HEK293T (cell line): ENCODE measurements around the gene NFE2L3.

Experiments
- CTCF ChIA-PET: fragments of 350-600 bp; formaldehyde crosslinking; extraction: SDS; loops from one replicate; lab custom pipeline; 2021; ENCODE audit warnings: antibody characterized with exemption, inconsistent platforms; lab: Yijun Ruan, JAX
- POLR2A ChIA-PET: fragments of 350-600 bp; formaldehyde crosslinking; extraction: SDS; loops from one replicate; lab custom pipeline; 2020; ENCODE audit warnings: antibody characterized with exemption, inconsistent platforms; lab: Yijun Ruan, JAX
- DNase-seq: peaks from one replicate; pipeline ENCODE4 v3.0.0; 2012; ENCODE audit warnings: mixed read lengths; ENCODE audit errors: extremely low spot score
- ARNT ChIP-seq: fragments of 450-650 bp; IDR thresholded peaks from 2 replicates; pipeline ENCODE4 v1.6.1; 2017; ENCODE audit warnings: mild to moderate bottlenecking
- BHLHE40 ChIP-seq: fragments of 450-650 bp; IDR thresholded peaks from 2 replicates; pipeline ENCODE4 v1.6.1; 2016; ENCODE audit warnings: mild to moderate bottlenecking, moderate library complexity, borderline replicate concordance
- CTBP1 ChIP-seq: fragments of 450-650 bp; IDR thresholded peaks from 2 replicates; pipeline ENCODE4 v1.6.1; 2016; ENCODE audit warnings: borderline replicate concordance
- ELF4 ChIP-seq: fragments of 450-650 bp; IDR thresholded peaks from 2 replicates; pipeline ENCODE4 v1.6.1; 2017; ENCODE audit warnings: antibody characterized with exemption
- FOXA1 ChIP-seq: fragments of 450-650 bp; IDR thresholded peaks from 2 replicates; pipeline ENCODE4 v1.6.1; 2016; ENCODE audit warnings: mild to moderate bottlenecking
- FOXK2 ChIP-seq: fragments of 450-650 bp; IDR thresholded peaks from 2 replicates; pipeline ENCODE4 v1.6.1; 2016; ENCODE audit warnings: mild to moderate bottlenecking
- FOXM1 ChIP-seq: fragments of 450-650 bp; IDR thresholded peaks from 2 replicates; pipeline ENCODE4 v1.6.1; 2017; ENCODE audit warnings: mild to moderate bottlenecking, borderline replicate concordance
- HDGF ChIP-seq: fragments of 450-650 bp; IDR thresholded peaks from 2 replicates; pipeline ENCODE4 v1.6.1; 2017; ENCODE audit warnings: antibody characterized with exemption, borderline replicate concordance
- L3MBTL2 ChIP-seq: fragments of 450-650 bp; conservative IDR thresholded peaks from 2 replicates; pipeline ENCODE4 v1.6.1; 2016; ENCODE audit warnings: mild to moderate bottlenecking
- LEF1 ChIP-seq: fragments of 450-650 bp; IDR thresholded peaks from 2 replicates; pipeline ENCODE4 v1.6.1; 2017; ENCODE audit warnings: mild to moderate bottlenecking, borderline replicate concordance
- NFRKB ChIP-seq: fragments of 450-650 bp; IDR thresholded peaks from 2 replicates; pipeline ENCODE4 v1.6.1; 2016; ENCODE audit warnings: mild to moderate bottlenecking, moderate library complexity
- SP1 ChIP-seq: fragments of 450-650 bp; IDR thresholded peaks from 2 replicates; pipeline ENCODE4 v1.6.1; 2017
- SUZ12 ChIP-seq: fragments of 450-650 bp; IDR thresholded peaks from 2 replicates; pipeline ENCODE4 v1.6.1; 2016; ENCODE audit warnings: mild to moderate bottlenecking
- TARDBP ChIP-seq: fragments of 450-650 bp; IDR thresholded peaks from 2 replicates; pipeline ENCODE4 v1.6.1; 2016
- ZNF384 ChIP-seq: fragments of 450-650 bp; IDR thresholded peaks from 2 replicates; pipeline ENCODE4 v1.6.1; 2016
- TF ChIP-seq, protein P1 (sequence below): fragments of 450-650 bp; IDR thresholded peaks from 2 replicates; pipeline ENCODE4 v1.6.1; 2016

NFE2L3 gene

DNA sequence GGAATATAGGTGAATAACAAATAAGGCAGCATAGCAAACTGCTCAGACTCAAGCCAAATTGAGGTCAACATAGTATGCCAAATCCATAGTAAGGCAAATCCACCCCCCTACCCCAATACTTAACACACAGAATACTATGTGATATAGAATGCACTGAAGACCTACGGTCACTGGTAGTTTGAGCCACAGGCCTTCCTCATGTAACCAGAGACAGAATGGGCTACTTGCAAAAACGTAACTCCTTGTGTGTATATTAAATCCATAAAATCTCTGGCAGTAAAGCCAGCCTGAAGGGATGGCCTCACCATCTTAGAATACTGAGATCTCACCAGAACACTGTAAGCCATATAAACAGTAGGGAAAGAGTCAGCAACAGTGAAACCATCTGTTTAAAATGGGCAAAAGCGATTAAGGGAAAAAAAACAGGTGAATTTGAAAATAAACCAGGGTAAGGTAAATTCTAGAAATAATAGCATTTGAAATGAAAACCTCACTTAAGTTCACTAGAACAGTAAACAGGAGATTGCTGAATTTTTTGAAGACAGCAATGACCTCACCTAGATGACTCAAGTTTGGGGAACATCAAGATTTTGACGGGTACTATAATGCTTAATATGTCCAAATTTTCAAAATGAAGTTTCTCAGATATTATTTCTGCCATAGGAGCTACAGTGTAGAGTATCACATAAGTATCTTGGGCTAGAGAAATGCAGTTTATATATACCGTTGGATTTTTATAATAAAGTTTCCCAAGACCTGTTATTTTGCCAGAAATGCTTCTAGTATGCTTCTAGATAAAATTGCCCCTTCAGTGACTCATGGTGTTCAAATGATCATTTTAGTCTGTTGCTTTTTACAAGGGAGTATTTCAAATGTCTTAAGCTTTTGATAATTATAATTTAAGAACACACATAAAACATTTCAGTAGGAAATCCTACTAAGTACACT, 34.6 kb downstream of the NFE2L3 start:
- ChIA-PET POLR2A (interaction anchor here (1.0 to 3.4 kb wide), 2 partner anchors 13 to 14 kb away, joined by 4 to 46 read pairs; partner anchors contain the start of genes CBX3 and HNRNPA2B1), CTCF (no interaction called here)
- TF ChIP-seq NFRKB: no peak
- no peak for TF ChIP-seq ARNT
- no peak for TF ChIP-seq ELF4
- TF ChIP-seq BHLHE40: no peak
- no peak for TF ChIP-seq FOXK2
- no peak for TF ChIP-seq TARDBP
- TF ChIP-seq HDGF: no peak
- TF ChIP-seq LEF1: no peak
- no peak for TF ChIP-seq SUZ12
- TF ChIP-seq CTBP1: no peak
- TF ChIP-seq ZNF384: no peak
- TF ChIP-seq, protein P1, sequence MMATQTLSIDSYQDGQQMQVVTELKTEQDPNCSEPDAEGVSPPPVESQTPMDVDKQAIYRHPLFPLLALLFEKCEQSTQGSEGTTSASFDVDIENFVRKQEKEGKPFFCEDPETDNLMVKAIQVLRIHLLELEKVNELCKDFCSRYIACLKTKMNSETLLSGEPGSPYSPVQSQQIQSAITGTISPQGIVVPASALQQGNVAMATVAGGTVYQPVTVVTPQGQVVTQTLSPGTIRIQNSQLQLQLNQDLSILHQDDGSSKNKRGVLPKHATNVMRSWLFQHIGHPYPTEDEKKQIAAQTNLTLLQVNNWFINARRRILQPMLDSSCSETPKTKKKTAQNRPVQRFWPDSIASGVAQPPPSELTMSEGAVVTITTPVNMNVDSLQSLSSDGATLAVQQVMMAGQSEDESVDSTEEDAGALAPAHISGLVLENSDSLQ: no peak
- no peak for TF ChIP-seq SP1
- DNase-seq: no peak

DNA sequence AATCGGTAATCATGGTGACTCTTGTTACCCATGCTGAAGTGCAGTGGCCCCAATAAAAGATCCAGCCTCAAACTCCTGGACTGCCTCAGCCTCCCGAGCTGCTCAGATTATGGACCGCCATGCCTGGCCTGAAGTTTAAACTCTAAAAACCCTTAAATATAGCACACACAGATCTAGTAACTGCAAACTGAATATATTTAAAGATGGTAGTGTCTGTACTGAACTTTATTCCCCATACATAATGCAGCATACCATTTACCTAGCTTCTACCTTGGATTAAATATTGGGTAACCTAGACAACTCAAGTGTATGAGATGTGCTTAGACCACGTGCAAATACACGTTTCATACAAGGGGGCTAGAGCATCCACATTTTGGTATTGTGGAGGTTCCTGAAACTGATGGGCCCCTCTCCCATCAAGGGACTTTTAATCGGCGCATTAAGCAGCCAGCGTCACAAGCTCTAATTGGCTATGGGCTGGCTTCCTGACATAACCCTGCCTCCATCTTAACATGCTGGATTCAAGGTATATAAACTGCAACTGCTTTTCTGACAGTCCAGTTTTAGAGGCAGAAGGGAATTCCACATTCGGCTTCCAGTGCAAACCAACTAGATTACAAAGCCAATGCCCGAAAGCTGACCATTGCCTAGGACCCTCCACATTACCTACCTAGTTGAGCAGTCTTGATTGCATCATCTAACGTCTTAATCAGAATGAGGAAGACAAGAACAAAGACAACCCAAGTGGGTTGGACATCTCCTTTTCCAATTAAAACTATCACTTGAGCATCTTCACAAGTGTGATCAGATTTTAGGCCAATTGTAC, 35.6 kb downstream of the NFE2L3 start:
- POLR2A ChIA-PET: interaction anchor here (0.5 to 3.4 kb wide), 3 partner anchors 12 to 707 kb away, joined by 3 to 46 read pairs (median 3); partner anchors contain the start of genes CBX3 and HNRNPA2B1

DNA sequence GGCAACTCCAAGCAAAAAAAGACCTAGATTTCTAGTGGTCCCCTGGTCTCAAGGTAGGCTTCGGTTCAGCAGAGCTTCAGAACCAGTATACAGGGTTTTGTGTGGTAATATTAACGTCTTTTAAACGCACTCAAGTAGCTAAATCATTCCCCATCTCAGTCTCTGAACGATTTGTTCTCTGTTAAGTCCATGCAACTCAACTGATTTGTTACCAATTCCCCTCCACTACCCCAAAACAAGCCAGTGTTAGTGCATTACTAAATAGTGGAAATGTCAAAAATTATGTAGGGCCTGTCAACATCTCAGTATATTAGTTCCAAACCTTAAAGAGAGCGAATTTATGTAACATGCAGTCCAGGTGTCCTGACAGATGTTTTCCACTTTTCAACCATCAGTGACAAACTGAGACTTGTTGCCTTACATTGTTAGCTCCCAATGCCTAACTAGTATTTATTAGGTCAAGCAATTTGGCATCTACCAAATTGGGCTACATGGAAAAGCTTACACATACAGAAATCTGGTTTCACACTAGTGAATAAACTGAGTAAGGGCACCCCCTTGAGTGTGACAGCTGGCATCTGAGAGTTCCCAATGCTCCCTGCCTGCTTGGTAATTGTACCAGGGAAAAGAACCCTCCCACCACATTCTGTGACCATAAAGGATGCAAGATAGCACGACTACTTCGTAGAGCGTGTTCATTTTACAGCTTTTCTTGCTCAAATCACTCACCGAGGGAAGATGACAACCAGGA, 36.4 kb downstream of the NFE2L3 start:
- ChIA-PET CTCF (no interaction called here), POLR2A (interaction anchor here (0.5 to 3.4 kb wide), 5 partner anchors 11 to 707 kb away, joined by 3 to 46 read pairs (median 3); partner anchors contain the start of genes CBX3 and HNRNPA2B1)
- TF ChIP-seq ARNT (no peak), FOXA1 (no peak), ELF4 (no peak), HDGF (no peak), L3MBTL2 (0 out of 2 replicates have a peak, but pooled peaks have one; percentile 13)
- TF ChIP-seq, protein P1: no peak
- no peak for DNase-seq

More for the DNA sequence above, 35.6 kb downstream of the NFE2L3 start:
- CTCF ChIA-PET: no interaction called here
- TF ChIP-seq HDGF (no peak), NFRKB (peak; percentile 35; the same call in 1 of the 2 replicates), ELF4 (peak; percentile 17; the same call in 1 of the 2 replicates), L3MBTL2 (peak; percentile 35; the same call in 1 of the 2 replicates), TARDBP (no peak), ZNF384 (no peak), FOXA1 (no peak), FOXM1 (no peak), SUZ12 (no peak)
- no peak for DNase-seq

DNA sequence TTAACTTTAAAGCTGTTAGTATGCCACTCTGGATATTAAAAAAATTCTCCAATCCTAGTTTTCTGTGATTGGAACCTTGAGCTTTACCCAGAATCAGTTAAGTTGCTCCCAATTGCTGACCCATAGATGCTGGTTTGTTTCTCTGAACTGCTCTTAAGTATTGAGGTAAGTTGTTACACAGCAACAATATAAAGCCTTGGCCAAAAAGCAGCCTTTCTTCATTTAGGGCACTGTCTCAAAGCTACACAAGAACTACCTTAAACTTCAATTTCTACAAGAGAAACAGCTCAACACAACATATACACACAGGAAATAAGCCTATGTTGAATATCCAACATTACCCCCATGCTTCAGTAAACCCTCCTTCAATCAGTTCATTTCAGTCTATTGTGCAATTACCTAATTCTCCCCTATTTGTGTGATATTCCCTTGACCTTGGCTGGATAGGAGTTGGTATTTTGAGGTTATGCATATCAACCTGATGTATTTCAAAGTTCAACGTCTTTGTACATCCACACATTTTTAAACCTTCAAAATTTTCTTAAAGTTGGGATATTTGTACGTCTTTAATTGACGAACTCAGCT, 37.1 kb downstream of the NFE2L3 start:
- no peak for DNase-seq
- TF ChIP-seq L3MBTL2 (no peak), FOXK2 (no peak), ZNF384 (no peak), ARNT (no peak), SP1 (no peak), ELF4 (no peak), NFRKB (no peak), SUZ12 (no peak), CTBP1 (no peak), TARDBP (no peak), HDGF (no peak), BHLHE40 (no peak), FOXA1 (no peak), LEF1 (no peak)
- TF ChIP-seq, protein P1: no peak
- POLR2A ChIA-PET: interaction anchor here (0.5 to 3.4 kb wide), 3 partner anchors 11 to 99 kb away, joined by 3 to 46 read pairs (median 3); partner anchors contain the start of genes CBX3 and HNRNPA2B1
- CTCF ChIA-PET: no interaction called here

DNA sequence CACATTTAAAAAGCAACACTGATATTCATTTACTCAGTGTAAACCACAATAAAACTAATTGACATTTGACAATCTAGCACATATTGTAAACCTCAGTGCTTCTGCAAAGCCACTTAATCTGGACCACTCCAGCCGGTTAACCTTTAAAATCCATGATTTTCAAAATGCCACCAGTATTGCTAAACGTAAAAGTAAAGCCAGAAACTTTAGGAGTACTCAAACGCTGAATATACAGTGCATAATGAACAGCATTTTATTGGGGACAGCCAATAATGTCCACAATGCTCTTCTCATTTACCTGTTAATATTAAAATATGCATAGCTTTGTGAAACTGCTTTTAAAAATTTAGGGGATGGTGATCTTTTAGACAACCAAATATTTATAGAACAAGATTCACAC, 37.7 kb downstream of the NFE2L3 start:
- DNase-seq: no peak
- CTCF ChIA-PET: no interaction called here
- no peak for TF ChIP-seq CTBP1
- no peak for TF ChIP-seq FOXM1
- TF ChIP-seq HDGF: no peak
- TF ChIP-seq ZNF384: no peak
- no peak; the same call in 1 of the 2 replicates for TF ChIP-seq NFRKB
- no peak for TF ChIP-seq L3MBTL2
- TF ChIP-seq, protein P1: no peak
- POLR2A ChIA-PET: interaction anchor here (0.8 to 3.4 kb wide), 2 partner anchors 10 to 19 kb away, joined by 3 to 46 read pairs; partner anchors contain the start of genes CBX3 and HNRNPA2B1
